Hindlimb muscle (tissue), 1 donor: ENCODE results near the gene GBP4. TPM values are rescaled to one million over a fixed set of nuclear protein-coding genes. Genes with fewer than 3 reads are reported as not detected.
"Not testable (repeated sequence)": the region's sequence is repeated elsewhere in the genome, so short reads cannot be mapped to it uniquely, and the experiment has no call there.

Experiments used
- DNase-seq: peaks from one replicate; pipeline ENCODE4 v3.0.0-alpha.2; 2013
- polyA plus RNA-seq: library from polyadenylated mRNA; unstranded; fragments of 120-200 nt; gene quantifications from one replicate; pipeline ENCODE4 v1.2.1, GENCODE V29; 2013; ENCODE audit not compliant: insufficient read length

Gene GBP4
- polyA plus RNA-seq: 4.4 TPM

GRCh38 chr1:89198491-89199072, at the start of gene GBP4:
GBP4 (minus strand) TSS chr1:89198942; CDS start chr1:89198834, 108 bp downstream.
- peak; percentile 9 for DNase-seq

GRCh38 chr1:89243046-89243445, 44.3 kb upstream of the GBP4 start:
- DNase-seq: no peak

- DNase-seq: no peak
Observed at GRCh38 chr1:89221341-89221740, 22.6 kb upstream of the GBP4 start.

- not testable (repeated sequence) for DNase-seq
Observed at GRCh38 chr1:89219851-89220250, 21.1 kb upstream of the GBP4 start.

- DNase-seq: not testable (repeated sequence)
Observed at GRCh38 chr1:89218941-89219340, 20.2 kb upstream of the GBP4 start.

- no peak for DNase-seq
Observed at GRCh38 chr1:89213347-89213746, 14.6 kb upstream of the GBP4 start.

GRCh38 chr1:89211035-89211634, 12.4 kb upstream of the GBP4 start:
- no peak for DNase-seq

GRCh38 chr1:89206373-89206772, 7.6 kb upstream of the GBP4 start:
- DNase-seq: no peak

- no peak for DNase-seq
Observed at GRCh38 chr1:89203166-89203565, 4.4 kb upstream of the GBP4 start.

GRCh38 chr1:89201106-89201794, 2.5 kb upstream of the GBP4 start:
- no peak for DNase-seq

GRCh38 chr1:89200663-89201062, 1.9 kb upstream of the GBP4 start:
- DNase-seq: no peak

GRCh38 chr1:89199525-89200031, 836 bp upstream of the GBP4 start:
- no peak for DNase-seq

- no peak for DNase-seq
Observed at GRCh38 chr1:89198081-89198480, 661 bp downstream of the GBP4 start.

GRCh38 chr1:89195476-89195875, 3.3 kb downstream of the GBP4 start:
- DNase-seq: no peak

GRCh38 chr1:89191314-89191713, 7.4 kb downstream of the GBP4 start:
- DNase-seq: no peak

GRCh38 chr1:89190017-89190416, 8.7 kb downstream of the GBP4 start:
- no peak for DNase-seq

- DNase-seq: no peak
Observed at GRCh38 chr1:89179343-89179742, 19.4 kb downstream of the GBP4 start.

- no peak for DNase-seq
Observed at GRCh38 chr1:89176971-89177370, 21.8 kb downstream of the GBP4 start.

- no peak for DNase-seq
Observed at GRCh38 chr1:89175601-89176256, 23.0 kb downstream of the GBP4 start, which contains the start of gene GBP7. GBP7 (minus strand) TSS chr1:89176003; CDS start chr1:89171935, 4,068 bp downstream.

- no peak for DNase-seq
Observed at GRCh38 chr1:89174491-89174890, 24.3 kb downstream of the GBP4 start.

GRCh38 chr1:89172468-89173143, 26.1 kb downstream of the GBP4 start:
- no peak for DNase-seq

GRCh38 chr1:89171067-89171438, 27.7 kb downstream of the GBP4 start:
- no peak for DNase-seq
